HG02852 (cell line): ENCODE results near the gene NISCH.

Experiments
- ATAC-seq: cut with Tn5 transposase; IDR thresholded peaks from one replicate; pipeline ENCODE4 v1.9.1; 2021; ENCODE audit warnings: mild to moderate bottlenecking, moderate library complexity; ENCODE audit not compliant: unreplicated experiment

Gene NISCH

GRCh38 chr3:52435246-52436101 lies 19.9 kb upstream of the NISCH start:
- ATAC-seq = no peak

DNA sequence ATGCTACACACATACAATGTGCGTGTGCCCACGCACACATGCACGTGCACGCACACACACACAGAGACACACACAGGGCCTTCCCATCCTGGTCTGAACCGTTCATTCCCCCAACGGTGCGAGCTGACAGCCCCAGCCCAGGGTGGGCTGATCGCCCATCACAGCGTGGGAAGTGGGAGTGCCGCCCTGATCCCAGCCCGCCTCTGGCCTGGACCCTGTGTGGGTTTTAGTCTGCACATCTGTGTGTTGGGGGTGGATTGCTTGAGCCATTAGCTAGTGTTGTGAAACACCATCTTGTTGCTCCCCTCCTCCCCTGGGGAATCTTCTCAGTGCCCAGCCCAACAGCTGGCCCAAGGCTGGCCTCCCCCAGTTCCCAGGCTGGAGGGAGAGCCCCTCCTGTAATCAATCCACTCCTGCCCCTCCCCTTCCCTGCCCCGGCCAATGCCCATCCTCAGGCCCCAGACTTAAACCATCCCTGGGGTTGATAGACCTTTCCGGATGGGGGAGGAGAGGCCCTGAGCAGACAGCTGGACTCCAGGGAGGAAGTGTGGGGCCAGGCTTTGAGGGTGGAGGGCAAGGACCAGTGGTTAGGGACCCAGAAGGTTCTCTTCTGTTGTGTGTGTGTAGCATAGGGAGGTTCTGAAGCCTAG lies 18.8 kb upstream of the NISCH start:
- ATAC-seq = no peak

GRCh38 chr3:52437326-52438103 lies 17.9 kb upstream of the NISCH start:
- ATAC-seq = no peak

GRCh38 chr3:52438104-52438376 lies 17.4 kb upstream of the NISCH start:
- ATAC-seq = no peak

- ATAC-seq = no peak
These were observed 16.6 kb upstream of the NISCH start for GRCh38 chr3:52438579-52439425.

- ATAC-seq = no peak
These were observed 15.8 kb upstream of the NISCH start for GRCh38 chr3:52439426-52440248.

GRCh38 chr3:52440249-52440551 lies 15.2 kb upstream of the NISCH start:
- no peak for ATAC-seq

- ATAC-seq = no peak
These were observed 14.7 kb upstream of the NISCH start for GRCh38 chr3:52440671-52441070.

- ATAC-seq = no peak
These were observed 14.2 kb upstream of the NISCH start for GRCh38 chr3:52441091-52441771.

- no peak for ATAC-seq
These were observed 13.6 kb upstream of the NISCH start for GRCh38 chr3:52441772-52442332.

- no peak for ATAC-seq
These were observed 12.8 kb upstream of the NISCH start for GRCh38 chr3:52442409-52443267.

- ATAC-seq = no peak
These were observed 12.2 kb upstream of the NISCH start for GRCh38 chr3:52443268-52443610.

GRCh38 chr3:52443791-52444687 lies 11.4 kb upstream of the NISCH start:
- no peak for ATAC-seq

DNA sequence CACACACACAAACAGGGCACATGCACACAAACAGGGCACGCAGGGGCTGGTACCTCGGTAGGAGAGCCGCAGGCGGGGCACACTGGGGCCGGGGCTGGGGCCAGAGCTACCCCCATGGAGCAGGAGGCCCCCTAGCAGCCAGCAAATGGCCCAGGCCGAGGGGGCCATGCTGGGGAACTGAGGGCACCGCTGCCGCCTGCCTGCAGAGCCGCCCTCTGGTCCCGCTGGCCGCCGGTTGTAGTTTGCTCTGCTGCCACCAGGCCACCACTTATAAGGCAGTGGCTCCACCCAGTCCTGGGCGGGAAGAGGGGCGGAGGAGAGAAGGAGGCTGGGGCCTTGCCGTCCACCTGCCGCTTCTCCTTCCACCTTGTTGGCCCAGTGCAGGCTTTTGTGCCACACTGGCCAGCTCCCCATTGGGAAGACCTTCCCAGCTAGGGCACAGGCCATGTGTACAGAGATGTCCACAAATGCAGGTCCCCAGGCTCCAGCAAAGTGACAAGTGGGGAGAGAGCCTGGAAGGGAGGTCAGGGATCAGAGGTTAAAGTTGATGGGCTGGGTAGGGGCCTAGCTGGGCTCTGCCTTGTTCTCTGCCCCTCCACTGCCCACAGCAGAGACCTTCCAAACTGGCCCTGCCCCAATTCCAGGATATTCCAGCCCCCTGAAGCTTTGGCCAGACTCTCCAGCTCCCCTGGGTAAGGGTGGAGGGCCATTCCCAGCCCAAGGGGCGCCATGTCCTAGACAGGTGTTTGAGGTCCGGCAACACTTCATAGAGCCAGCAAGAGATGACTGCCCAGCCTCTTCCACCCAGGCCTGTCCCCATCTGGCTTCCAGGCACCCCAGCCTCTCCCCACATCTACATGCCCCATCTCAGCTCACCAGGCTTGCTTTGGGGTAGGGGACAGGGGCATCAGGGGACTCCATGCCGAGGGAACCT lies 10.3 kb upstream of the NISCH start, which contains the start of gene SEMA3G:
SEMA3G (minus strand) TSS at position 244 of the 934 bp plus-strand sequence; CDS start at position 168, 76 bp downstream.
- ATAC-seq = peak; percentile 64

- ATAC-seq = no peak
These were observed 9.4 kb upstream of the NISCH start for GRCh38 chr3:52446042-52446441.
